Measurements from ENCODE around the gene LMBRD1.

DNA sequence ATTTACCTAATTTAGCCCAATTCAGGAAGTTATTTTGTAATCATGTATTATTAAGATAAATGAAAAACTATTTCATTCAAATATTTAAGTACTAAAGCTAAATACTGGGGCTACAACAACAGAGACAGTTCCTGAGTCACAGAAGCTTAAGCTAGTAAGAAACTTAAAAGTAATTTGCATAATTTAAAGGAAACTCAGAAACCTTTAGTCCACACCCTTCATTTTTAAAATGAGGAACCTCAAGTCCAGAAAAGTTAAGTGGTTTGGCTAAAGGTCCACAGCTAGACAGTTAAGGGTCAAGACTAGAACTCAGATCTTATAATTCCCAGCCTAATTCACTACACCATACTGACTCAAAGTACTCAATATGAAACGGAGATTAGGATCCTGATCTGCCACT is 7.2 kb downstream of the LMBRD1 start:
- TF ChIP-seq POLR2A (IDR thresholded peaks at IDR 0.05) (no peak), CTCF (IDR thresholded peaks at IDR 0.05) (no peak)

Data from ovary (tissue), 3 donors.